OCI-LY1 (cell line): ENCODE data around the gene PPDPF.

Experiments used
- H2AFZ ChIP-seq: fragments of 200-600 bp; sonication (generic), shearing (Covaris generic); 2 replicates; pipeline ENCODE4 v1.6.0; 2014; ENCODE audit warnings: antibody characterized with exemption, mild to moderate bottlenecking, low read length
- H3F3A ChIP-seq: fragments of 200-600 bp; sonication (generic), shearing (Covaris generic); 2 replicates; pipeline ENCODE4 v1.6.0; 2014; ENCODE audit warnings: mild to moderate bottlenecking, antibody characterized with exemption, low read length, moderate library complexity; ENCODE audit not compliant: insufficient read depth
- H3K27ac ChIP-seq: fragments of 200-600 bp; sonication (generic); 2 replicates; pipeline ENCODE4 v1.5.1; 2014; ENCODE audit warnings: low read length, mixed run types, mild to moderate bottlenecking, low read depth; ENCODE audit not compliant: poor library complexity, severe bottlenecking
- H3K27me3 ChIP-seq: fragments of 200-600 bp; sonication (generic); 2 replicates; pipeline ENCODE4 v1.6.0; 2014; ENCODE audit warnings: antibody characterized with exemption, mild to moderate bottlenecking, low read length, moderate library complexity; ENCODE audit not compliant: insufficient read depth
- H3K36me3 ChIP-seq: fragments of 200-600 bp; sonication (generic); 2 replicates; pipeline ENCODE4 v1.6.1; 2014; ENCODE audit warnings: mild to moderate bottlenecking, antibody characterized with exemption, low read length, moderate library complexity, mixed read lengths; ENCODE audit not compliant: insufficient read depth
- H3K4me1 ChIP-seq: fragments of 200-600 bp; sonication (generic); 2 replicates; pipeline ENCODE4 v1.5.1; 2014; ENCODE audit warnings: mild to moderate bottlenecking, low read length, moderate library complexity; ENCODE audit not compliant: insufficient read depth, severe bottlenecking
- H3K4me2 ChIP-seq: fragments of 200-600 bp; sonication (generic), shearing (Covaris generic); 2 replicates; pipeline ENCODE4 v1.6.1; 2014; ENCODE audit warnings: low read length
- H3K4me3 ChIP-seq: fragments of 200-600 bp; sonication (generic); 2 replicates; pipeline ENCODE4 v1.5.1; 2014; ENCODE audit warnings: low read length, low read depth, mild to moderate bottlenecking, mixed read lengths; ENCODE audit not compliant: poor library complexity, severe bottlenecking
- H3K79me2 ChIP-seq: fragments of 200-600 bp; shearing (Covaris generic); 2 replicates; pipeline ENCODE4 v1.6.1; 2016; ENCODE audit warnings: mixed run types, low read length, mixed read lengths; ENCODE audit not compliant: insufficient read depth
- H3K9ac ChIP-seq: fragments of 200-600 bp; sonication (generic), shearing (Covaris generic); 2 replicates; pipeline ENCODE4 v1.6.1; 2014; ENCODE audit warnings: mild to moderate bottlenecking, low read length, mixed read lengths
- H3K9me2 ChIP-seq: fragments of 200-600 bp; sonication (generic), shearing (Covaris generic); 2 replicates; pipeline ENCODE4 v1.6.1; 2014; ENCODE audit warnings: low read depth, mild to moderate bottlenecking, low read length, mixed read lengths
- H3K9me3 ChIP-seq: fragments of 200-600 bp; shearing (Covaris generic); 2 replicates; pipeline ENCODE4 v1.6.1; 2014; ENCODE audit warnings: low read length, mixed read lengths
- H4K20me1 ChIP-seq: fragments of 200-600 bp; sonication (generic), shearing (Covaris generic); 2 replicates; pipeline ENCODE4 v1.6.0; 2016; ENCODE audit warnings: mild to moderate bottlenecking, low read length; ENCODE audit not compliant: insufficient read depth
- CTCF ChIP-seq: fragments of 200-600 bp; sonication (generic), shearing (Covaris generic); IDR thresholded peaks from 2 replicates; pipeline ENCODE4 v1.5.1; 2017; ENCODE audit warnings: mild to moderate bottlenecking, antibody characterized with exemption, low read length, moderate library complexity, mixed read lengths
- EZH2 ChIP-seq: fragments of 200-600 bp; sonication (generic), shearing (Covaris generic); IDR thresholded peaks from 2 replicates; pipeline ENCODE4 v1.8.0; 2017; ENCODE audit warnings: borderline replicate concordance, mixed run types, mild to moderate bottlenecking, antibody characterized with exemption, low read length, moderate library complexity, mixed read lengths

The PPDPF gene

GRCh38 chr20:63522091-63522868 lies 1.7 kb downstream of the PPDPF start:
- Histone ChIP-seq H3K4me2 (no peak overlapping the region), H3K4me3 (no peak overlapping the region), H3K36me3 (peaks cover 27% of the 10 kb centered on the region), H3K27ac (no peak overlapping the region), H4K20me1 (no peaks in the 10 kb centered on the region), H3K9me3 (0 out of 2 replicates have a peak, but pooled peaks cover 6% of the 10 kb centered on the region), H3K4me1 (peaks cover 14% of the 10 kb centered on the region), H3K27me3 (no peaks in the 10 kb centered on the region), H3K9ac (no peak overlapping the region), H3K9me2 (no peaks in the 10 kb centered on the region), H2AFZ (no peak overlapping the region), H3F3A (no peaks in the 10 kb centered on the region), H3K79me2 (no peaks in the 10 kb centered on the region)
- TF ChIP-seq CTCF (no peak), EZH2 (no peak)

GRCh38 chr20:63522981-63523611 lies 2.5 kb downstream of the PPDPF start:
- Histone ChIP-seq H3K9me2 (no peaks in the 10 kb centered on the region), H3K79me2 (no peaks in the 10 kb centered on the region), H3F3A (no peaks in the 10 kb centered on the region), H2AFZ (no peak overlapping the region), H3K4me2 (no peak overlapping the region), H3K27me3 (no peaks in the 10 kb centered on the region), H3K4me3 (no peak overlapping the region), H3K4me1 (peaks cover 14% of the 10 kb centered on the region), H3K9me3 (0 out of 2 replicates have a peak, but pooled peaks cover 6% of the 10 kb centered on the region), H4K20me1 (no peaks in the 10 kb centered on the region), H3K9ac (no peak overlapping the region), H3K27ac (no peak overlapping the region), H3K36me3 (peaks cover 27% of the 10 kb centered on the region)
- no peak for TF ChIP-seq CTCF
- no peak for TF ChIP-seq EZH2

GRCh38 chr20:63525185-63525584 lies 4.6 kb downstream of the PPDPF start:
- Histone ChIP-seq H3K4me1 (peaks cover 7% of the 10 kb centered on the region), H3K4me3 (no peak overlapping the region), H2AFZ (no peak overlapping the region), H3K27me3 (no peaks in the 10 kb centered on the region), H3K9ac (no peak overlapping the region), H3F3A (no peaks in the 10 kb centered on the region), H3K9me3 (0 out of 2 replicates have a peak, but pooled peaks cover 6% of the 10 kb centered on the region), H3K79me2 (no peaks in the 10 kb centered on the region), H3K9me2 (no peaks in the 10 kb centered on the region), H3K4me2 (no peak overlapping the region), H3K36me3 (peaks cover 27% of the 10 kb centered on the region), H3K27ac (no peak overlapping the region), H4K20me1 (no peaks in the 10 kb centered on the region)
- no peak for TF ChIP-seq EZH2
- TF ChIP-seq CTCF = no peak
